ENCODE results near the gene C3orf38. TPM values are rescaled to one million over a fixed set of nuclear protein-coding genes. Genes with fewer than 3 reads are reported as not detected.

Gene C3orf38
- total and polyA plus RNA-seq, 2 experiments from 2014 or later, result 22.2 to 30.5 TPM

DNA sequence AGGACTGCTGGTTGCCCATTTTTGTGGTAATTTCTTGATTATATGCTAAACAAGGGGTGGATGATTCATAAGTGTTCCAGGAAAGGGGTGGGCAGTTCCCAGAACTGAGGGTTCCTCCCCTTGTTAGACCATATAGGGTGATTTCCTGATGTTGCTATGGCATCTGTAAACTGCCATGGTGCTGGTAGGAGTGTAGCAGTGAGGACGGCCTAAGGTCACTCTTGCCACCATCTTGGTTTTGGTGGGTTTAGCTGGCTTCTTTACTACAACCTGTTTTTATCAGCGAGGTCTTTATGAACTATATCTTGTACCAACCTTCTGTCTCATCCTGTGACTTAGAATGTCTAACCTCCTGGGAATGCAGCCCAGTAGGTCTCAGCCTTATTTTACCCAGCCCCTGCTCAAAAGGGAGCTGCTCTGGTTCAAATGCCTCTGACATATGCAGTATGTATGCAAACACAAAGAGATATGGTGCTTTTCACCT is 46.2 kb downstream of the C3orf38 start:
- TF ChIP-seq, protein P1, sequence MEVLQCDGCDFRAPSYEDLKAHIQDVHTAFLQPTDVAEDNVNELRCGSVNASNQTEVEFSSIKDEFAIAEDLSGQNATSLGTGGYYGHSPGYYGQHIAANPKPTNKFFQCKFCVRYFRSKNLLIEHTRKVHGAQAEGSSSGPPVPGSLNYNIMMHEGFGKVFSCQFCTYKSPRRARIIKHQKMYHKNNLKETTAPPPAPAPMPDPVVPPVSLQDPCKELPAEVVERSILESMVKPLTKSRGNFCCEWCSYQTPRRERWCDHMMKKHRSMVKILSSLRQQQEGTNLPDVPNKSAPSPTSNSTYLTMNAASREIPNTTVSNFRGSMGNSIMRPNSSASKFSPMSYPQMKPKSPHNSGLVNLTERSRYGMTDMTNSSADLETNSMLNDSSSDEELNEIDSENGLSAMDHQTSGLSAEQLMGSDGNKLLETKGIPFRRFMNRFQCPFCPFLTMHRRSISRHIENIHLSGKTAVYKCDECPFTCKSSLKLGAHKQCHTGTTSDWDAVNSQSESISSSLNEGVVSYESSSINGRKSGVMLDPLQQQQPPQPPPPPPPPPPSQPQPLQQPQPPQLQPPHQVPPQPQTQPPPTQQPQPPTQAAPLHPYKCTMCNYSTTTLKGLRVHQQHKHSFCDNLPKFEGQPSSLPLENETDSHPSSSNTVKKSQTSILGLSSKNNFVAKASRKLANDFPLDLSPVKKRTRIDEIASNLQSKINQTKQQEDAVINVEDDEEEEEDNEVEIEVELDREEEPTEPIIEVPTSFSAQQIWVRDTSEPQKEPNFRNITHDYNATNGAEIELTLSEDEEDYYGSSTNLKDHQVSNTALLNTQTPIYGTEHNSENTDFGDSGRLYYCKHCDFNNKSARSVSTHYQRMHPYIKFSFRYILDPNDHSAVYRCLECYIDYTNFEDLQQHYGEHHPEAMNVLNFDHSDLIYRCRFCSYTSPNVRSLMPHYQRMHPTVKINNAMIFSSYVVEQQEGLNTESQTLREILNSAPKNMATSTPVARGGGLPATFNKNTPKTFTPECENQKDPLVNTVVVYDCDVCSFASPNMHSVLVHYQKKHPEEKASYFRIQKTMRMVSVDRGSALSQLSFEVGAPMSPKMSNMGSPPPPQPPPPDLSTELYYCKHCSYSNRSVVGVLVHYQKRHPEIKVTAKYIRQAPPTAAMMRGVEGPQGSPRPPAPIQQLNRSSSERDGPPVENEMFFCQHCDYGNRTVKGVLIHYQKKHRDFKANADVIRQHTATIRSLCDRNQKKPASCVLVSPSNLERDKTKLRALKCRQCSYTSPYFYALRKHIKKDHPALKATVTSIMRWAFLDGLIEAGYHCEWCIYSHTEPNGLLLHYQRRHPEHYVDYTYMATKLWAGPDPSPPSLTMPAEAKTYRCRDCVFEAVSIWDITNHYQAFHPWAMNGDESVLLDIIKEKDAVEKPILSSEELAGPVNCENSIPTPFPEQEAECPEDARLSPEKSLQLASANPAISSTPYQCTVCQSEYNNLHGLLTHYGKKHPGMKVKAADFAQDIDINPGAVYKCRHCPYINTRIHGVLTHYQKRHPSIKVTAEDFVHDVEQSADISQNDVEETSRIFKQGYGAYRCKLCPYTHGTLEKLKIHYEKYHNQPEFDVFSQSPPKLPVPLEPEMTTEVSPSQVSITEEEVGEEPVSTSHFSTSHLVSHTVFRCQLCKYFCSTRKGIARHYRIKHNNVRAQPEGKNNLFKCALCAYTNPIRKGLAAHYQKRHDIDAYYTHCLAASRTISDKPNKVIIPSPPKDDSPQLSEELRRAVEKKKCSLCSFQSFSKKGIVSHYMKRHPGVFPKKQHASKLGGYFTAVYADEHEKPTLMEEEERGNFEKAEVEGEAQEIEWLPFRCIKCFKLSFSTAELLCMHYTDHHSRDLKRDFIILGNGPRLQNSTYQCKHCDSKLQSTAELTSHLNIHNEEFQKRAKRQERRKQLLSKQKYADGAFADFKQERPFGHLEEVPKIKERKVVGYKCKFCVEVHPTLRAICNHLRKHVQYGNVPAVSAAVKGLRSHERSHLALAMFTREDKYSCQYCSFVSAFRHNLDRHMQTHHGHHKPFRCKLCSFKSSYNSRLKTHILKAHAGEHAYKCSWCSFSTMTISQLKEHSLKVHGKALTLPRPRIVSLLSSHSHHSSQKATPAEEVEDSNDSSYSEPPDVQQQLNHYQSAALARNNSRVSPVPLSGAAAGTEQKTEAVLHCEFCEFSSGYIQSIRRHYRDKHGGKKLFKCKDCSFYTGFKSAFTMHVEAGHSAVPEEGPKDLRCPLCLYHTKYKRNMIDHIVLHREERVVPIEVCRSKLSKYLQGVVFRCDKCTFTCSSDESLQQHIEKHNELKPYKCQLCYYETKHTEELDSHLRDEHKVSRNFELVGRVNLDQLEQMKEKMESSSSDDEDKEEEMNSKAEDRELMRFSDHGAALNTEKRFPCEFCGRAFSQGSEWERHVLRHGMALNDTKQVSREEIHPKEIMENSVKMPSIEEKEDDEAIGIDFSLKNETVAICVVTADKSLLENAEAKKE (CRISPR knock-in tag; IDR thresholded peaks at IDR 0.05), result no peak
- TF ChIP-seq EZH2phosphoT487 (IDR thresholded peaks at IDR 0.05; ENCODE audit: unreplicated experiment) (no peak), JUNB (IDR thresholded peaks at IDR 0.05; ENCODE audit: unreplicated experiment) (no peak), EZH2 (IDR thresholded peaks at IDR 0.05; ENCODE audit: low read depth, unreplicated experiment) (no peak), POLR2AphosphoS5 (IDR thresholded peaks at IDR 0.05; ENCODE audit: low read depth) (no peak), ZNF114 (CRISPR knock-in tag; IDR thresholded peaks at IDR 0.05) (no peak)
- Histone ChIP-seq H4K20me1 (replicated peaks; ENCODE audit: insufficient read depth) (no peaks in the 10 kb centered on the region), H3K27me3 (ENCODE audit: insufficient read depth) (no peaks in the 10 kb centered on the region), H3K79me2 (replicated peaks; ENCODE audit: insufficient read depth) (no peaks in the 10 kb centered on the region), H3F3A (replicated peaks; ENCODE audit: low read depth) (no peaks in the 10 kb centered on the region), H2AFZ (no peak overlapping the region), H3K9me2 (ENCODE audit: insufficient read depth) (no peaks in the 10 kb centered on the region), H3K4me2 (no peak overlapping the region), H3K4me3 (no peak overlapping the region), H3K27ac (ENCODE audit: low read depth) (no peak overlapping the region), H3K36me3 (ENCODE audit: insufficient read depth) (no peaks in the 10 kb centered on the region), H3K4me1 (ENCODE audit: insufficient read depth) (peaks cover 17% of the 10 kb centered on the region; the same call in 1 of the 2 replicates)
- H3K27me3 Mint-ChIP-seq (ENCODE audit: insufficient read depth, low read depth, poor library complexity), result no peaks in the 10 kb centered on the region
- H3K4me3 Mint-ChIP-seq, result no peak overlapping the region
- H3K9me3 Mint-ChIP-seq, result peaks cover 12% of the 10 kb centered on the region
- no peak overlapping the region for H3K27ac Mint-ChIP-seq
- DNase-seq (ENCODE audit: low spot score) (no peak), ATAC-seq (no peak)
- H3K36me3 Mint-ChIP-seq (ENCODE audit: low read depth), result peaks cover 23% of the 10 kb centered on the region; the same call in 2 of the 3 replicates
- peaks cover 11% of the 10 kb centered on the region for H3K4me1 Mint-ChIP-seq

DNA sequence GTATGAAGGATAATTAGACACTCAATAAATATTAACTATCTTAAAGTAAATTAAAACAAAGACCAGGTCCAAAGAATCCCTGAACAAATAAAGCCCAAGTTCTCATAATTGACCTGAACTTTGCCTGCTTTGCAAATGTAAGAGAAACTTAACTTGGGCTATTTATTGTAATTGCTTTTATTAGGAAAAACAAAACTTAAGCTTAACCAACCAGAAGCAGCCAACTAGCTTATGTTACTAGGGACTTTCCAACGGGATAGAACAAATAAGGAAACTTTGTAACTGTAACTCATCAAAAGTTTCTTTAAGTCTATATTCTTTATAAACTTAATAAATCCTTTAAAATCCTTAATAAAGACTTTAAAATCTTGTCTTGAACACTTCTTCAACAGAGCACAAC is 48.4 kb downstream of the C3orf38 start:
- peaks cover 8% of the 10 kb centered on the region for H3K4me1 Mint-ChIP-seq
- Histone ChIP-seq H4K20me1 (replicated peaks; ENCODE audit: insufficient read depth) (no peaks in the 10 kb centered on the region), H3K9me2 (ENCODE audit: insufficient read depth) (no peaks in the 10 kb centered on the region), H3K27me3 (ENCODE audit: insufficient read depth) (no peaks in the 10 kb centered on the region), H3K79me2 (replicated peaks; ENCODE audit: insufficient read depth) (no peaks in the 10 kb centered on the region), H3K4me2 (peak overlapping the region; percentile 33; the same call in 1 of the 2 replicates), H3K36me3 (ENCODE audit: insufficient read depth) (no peaks in the 10 kb centered on the region), H3K4me1 (ENCODE audit: insufficient read depth) (peaks cover 17% of the 10 kb centered on the region; the same call in 1 of the 2 replicates), H2AFZ (no peak overlapping the region), H3K27ac (ENCODE audit: low read depth) (no peak overlapping the region), H3F3A (replicated peaks; ENCODE audit: low read depth) (no peaks in the 10 kb centered on the region), H3K4me3 (no peak overlapping the region)
- TF ChIP-seq, protein P2, sequence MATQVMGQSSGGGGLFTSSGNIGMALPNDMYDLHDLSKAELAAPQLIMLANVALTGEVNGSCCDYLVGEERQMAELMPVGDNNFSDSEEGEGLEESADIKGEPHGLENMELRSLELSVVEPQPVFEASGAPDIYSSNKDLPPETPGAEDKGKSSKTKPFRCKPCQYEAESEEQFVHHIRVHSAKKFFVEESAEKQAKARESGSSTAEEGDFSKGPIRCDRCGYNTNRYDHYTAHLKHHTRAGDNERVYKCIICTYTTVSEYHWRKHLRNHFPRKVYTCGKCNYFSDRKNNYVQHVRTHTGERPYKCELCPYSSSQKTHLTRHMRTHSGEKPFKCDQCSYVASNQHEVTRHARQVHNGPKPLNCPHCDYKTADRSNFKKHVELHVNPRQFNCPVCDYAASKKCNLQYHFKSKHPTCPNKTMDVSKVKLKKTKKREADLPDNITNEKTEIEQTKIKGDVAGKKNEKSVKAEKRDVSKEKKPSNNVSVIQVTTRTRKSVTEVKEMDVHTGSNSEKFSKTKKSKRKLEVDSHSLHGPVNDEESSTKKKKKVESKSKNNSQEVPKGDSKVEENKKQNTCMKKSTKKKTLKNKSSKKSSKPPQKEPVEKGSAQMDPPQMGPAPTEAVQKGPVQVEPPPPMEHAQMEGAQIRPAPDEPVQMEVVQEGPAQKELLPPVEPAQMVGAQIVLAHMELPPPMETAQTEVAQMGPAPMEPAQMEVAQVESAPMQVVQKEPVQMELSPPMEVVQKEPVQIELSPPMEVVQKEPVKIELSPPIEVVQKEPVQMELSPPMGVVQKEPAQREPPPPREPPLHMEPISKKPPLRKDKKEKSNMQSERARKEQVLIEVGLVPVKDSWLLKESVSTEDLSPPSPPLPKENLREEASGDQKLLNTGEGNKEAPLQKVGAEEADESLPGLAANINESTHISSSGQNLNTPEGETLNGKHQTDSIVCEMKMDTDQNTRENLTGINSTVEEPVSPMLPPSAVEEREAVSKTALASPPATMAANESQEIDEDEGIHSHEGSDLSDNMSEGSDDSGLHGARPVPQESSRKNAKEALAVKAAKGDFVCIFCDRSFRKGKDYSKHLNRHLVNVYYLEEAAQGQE (IDR thresholded peaks at IDR 0.05; ENCODE audit: unreplicated experiment), result no peak
- TF ChIP-seq JUNB (IDR thresholded peaks at IDR 0.05; ENCODE audit: unreplicated experiment) (no peak), ZNF331 (CRISPR knock-in tag; IDR thresholded peaks at IDR 0.05; ENCODE audit: low read depth) (no peak), CREB1 (CRISPR knock-in tag; IDR thresholded peaks at IDR 0.05; ENCODE audit: low read depth) (no peak)
- TF ChIP-seq, protein P3, sequence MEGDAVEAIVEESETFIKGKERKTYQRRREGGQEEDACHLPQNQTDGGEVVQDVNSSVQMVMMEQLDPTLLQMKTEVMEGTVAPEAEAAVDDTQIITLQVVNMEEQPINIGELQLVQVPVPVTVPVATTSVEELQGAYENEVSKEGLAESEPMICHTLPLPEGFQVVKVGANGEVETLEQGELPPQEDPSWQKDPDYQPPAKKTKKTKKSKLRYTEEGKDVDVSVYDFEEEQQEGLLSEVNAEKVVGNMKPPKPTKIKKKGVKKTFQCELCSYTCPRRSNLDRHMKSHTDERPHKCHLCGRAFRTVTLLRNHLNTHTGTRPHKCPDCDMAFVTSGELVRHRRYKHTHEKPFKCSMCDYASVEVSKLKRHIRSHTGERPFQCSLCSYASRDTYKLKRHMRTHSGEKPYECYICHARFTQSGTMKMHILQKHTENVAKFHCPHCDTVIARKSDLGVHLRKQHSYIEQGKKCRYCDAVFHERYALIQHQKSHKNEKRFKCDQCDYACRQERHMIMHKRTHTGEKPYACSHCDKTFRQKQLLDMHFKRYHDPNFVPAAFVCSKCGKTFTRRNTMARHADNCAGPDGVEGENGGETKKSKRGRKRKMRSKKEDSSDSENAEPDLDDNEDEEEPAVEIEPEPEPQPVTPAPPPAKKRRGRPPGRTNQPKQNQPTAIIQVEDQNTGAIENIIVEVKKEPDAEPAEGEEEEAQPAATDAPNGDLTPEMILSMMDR (conservative IDR thresholded peaks at IDR 0.05; ENCODE audit: low read depth in 2 of 2), result no peak
- H3K9me3 Mint-ChIP-seq, result peaks cover 6% of the 10 kb centered on the region
- H3K27me3 Mint-ChIP-seq (ENCODE audit: insufficient read depth, low read depth, poor library complexity), result no peaks in the 10 kb centered on the region
- ATAC-seq, result no peak
- H3K27ac Mint-ChIP-seq, result no peak overlapping the region
- DNase-seq (ENCODE audit: low spot score), result no peak
- no peak overlapping the region for H3K4me3 Mint-ChIP-seq
- peaks cover 16% of the 10 kb centered on the region; the same call in 2 of the 3 replicates for H3K36me3 Mint-ChIP-seq (ENCODE audit: low read depth)

Data from GM23338 (cell line).